ENCODE results near the gene CRHR2.

- TF ChIP-seq, protein P1, sequence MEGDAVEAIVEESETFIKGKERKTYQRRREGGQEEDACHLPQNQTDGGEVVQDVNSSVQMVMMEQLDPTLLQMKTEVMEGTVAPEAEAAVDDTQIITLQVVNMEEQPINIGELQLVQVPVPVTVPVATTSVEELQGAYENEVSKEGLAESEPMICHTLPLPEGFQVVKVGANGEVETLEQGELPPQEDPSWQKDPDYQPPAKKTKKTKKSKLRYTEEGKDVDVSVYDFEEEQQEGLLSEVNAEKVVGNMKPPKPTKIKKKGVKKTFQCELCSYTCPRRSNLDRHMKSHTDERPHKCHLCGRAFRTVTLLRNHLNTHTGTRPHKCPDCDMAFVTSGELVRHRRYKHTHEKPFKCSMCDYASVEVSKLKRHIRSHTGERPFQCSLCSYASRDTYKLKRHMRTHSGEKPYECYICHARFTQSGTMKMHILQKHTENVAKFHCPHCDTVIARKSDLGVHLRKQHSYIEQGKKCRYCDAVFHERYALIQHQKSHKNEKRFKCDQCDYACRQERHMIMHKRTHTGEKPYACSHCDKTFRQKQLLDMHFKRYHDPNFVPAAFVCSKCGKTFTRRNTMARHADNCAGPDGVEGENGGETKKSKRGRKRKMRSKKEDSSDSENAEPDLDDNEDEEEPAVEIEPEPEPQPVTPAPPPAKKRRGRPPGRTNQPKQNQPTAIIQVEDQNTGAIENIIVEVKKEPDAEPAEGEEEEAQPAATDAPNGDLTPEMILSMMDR (IDR thresholded peaks at IDR 0.05): no peak
- TF ChIP-seq POLR2A (IDR thresholded peaks at IDR 0.05): no peak
Measured at GRCh38 chr7:30618080-30618676, 64.1 kb downstream of the CRHR2 start.
